K562 (cell line): ENCODE measurements around the gene TRMT1. TPM values are rescaled to one million over a fixed set of nuclear protein-coding genes. Genes with fewer than 3 reads are reported as not detected.
A peak's percentile ranks its signal among the peaks of the same experiment; 100 is the strongest.

Source experiments
- CREB1 ChIP-seq, 2 experiments: sonication (generic) in 1 of 2; formaldehyde crosslinking in 1 of 2; IDR thresholded peaks; 2 replicates each; pipeline versions ENCODE4 v1.6.1 to v1.8.0; 2012 to 2022; ENCODE audit warnings: inconsistent platforms in 1 of 2, mild to moderate bottlenecking in 1 of 2, missing genetic modification reagents in 1 of 2, moderate library complexity in 1 of 2
- HCFC1 ChIP-seq: IDR thresholded peaks from 2 replicates; pipeline ENCODE4 v1.6.1; 2012; ENCODE audit warnings: low read depth, low read length, improper control_type of control experiment
- KDM4B ChIP-seq, 2 experiments: fragments of 450-650 bp in 1 of 2; sonication (generic) in 1 of 2; IDR thresholded peaks; 2 replicates each; pipeline ENCODE4 v1.6.1; 2016 to 2017; ENCODE audit warnings: borderline replicate concordance in 2 of 2, antibody characterized with exemption in 1 of 2, low read depth in 1 of 2, mild to moderate bottlenecking in 1 of 2
- LARP7 ChIP-seq: fragments of 450-650 bp; IDR thresholded peaks from 2 replicates; pipeline ENCODE4 v1.6.1; 2016
- POLR3A ChIP-seq: IDR thresholded peaks from 2 replicates; pipeline ENCODE4 v1.6.1; 2011; ENCODE audit warnings: borderline replicate concordance, mild to moderate bottlenecking, moderate library complexity; ENCODE audit not compliant: insufficient read length, insufficient read depth; ENCODE audit errors: extremely low read depth
- RBM14 ChIP-seq: fragments of 200-400 bp; formaldehyde crosslinking; IDR thresholded peaks from 2 replicates; pipeline ENCODE4 v1.6.1; 2018; ENCODE audit warnings: low read depth, mild to moderate bottlenecking, low read length, moderate library complexity, borderline replicate concordance; ENCODE audit not compliant: insufficient read depth
- RCOR1 ChIP-seq, 2 experiments: IDR thresholded peaks; 2 replicates each; pipeline ENCODE4 v1.6.1; 2012; ENCODE audit warnings: low read depth in 2 of 2, low read length in 2 of 2, borderline replicate concordance in 1 of 2, improper control_type of control experiment in 1 of 2
- TRIM28 ChIP-seq: fragments of 450-650 bp; IDR thresholded peaks from 2 replicates; pipeline ENCODE4 v1.6.1; 2017
- ZKSCAN3 ChIP-seq: fragments of 250-450 bp; sonication (Bioruptor Pico); IDR thresholded peaks from 2 replicates; pipeline ENCODE4 v1.4.0; 2020
- ZNF232 ChIP-seq: sonication (generic); formaldehyde crosslinking; IDR thresholded peaks from 2 replicates; pipeline ENCODE4 v1.8.0; 2022; ENCODE audit warnings: mild to moderate bottlenecking, missing genetic modification reagents
- polyA plus RNA-seq, 8 experiments: library from polyadenylated mRNA; depleted of rRNA in 4 of 8; stranded (reverse) in 5 of 8; unstranded in 3 of 8; fragments of >200 nt; fragmentation: Nextera tagmentation in 2 of 8; fragmentation: Illumina TruSeq in 1 of 8; extraction: Ambion mirVana in 2 of 8; extraction: Trizol in 1 of 8; gene quantifications; 2 replicates each; pipeline versions ENCODE4 v1.2.1 to v1.2.3, GENCODE V29; 2011 to 2014; ENCODE audit warnings: inconsistent platforms in 1 of 8, missing spikeins in 1 of 8
- total RNA-seq, 7 experiments: library from RNA; depleted of rRNA in 6 of 7; stranded (reverse); fragments of >200 nt in 6 of 7; fragmentation: Illumina TruSeq in 2 of 7; extraction: Trizol in 2 of 7; gene quantifications; 2 replicates each; pipeline versions ENCODE4 v1.2.1 to v1.2.3, GENCODE V29; 2011 to 2021; ENCODE audit warnings: low replicate concordance in 1 of 7
- TF ChIP-seq, protein P1 (sequence below), 3 experiments: fragments of 200-800 bp in 1 of 3; fragments of 250-450 bp in 1 of 3; fragments of 450-650 bp in 1 of 3; sonication (Bioruptor Pico) in 1 of 3; sonication (Bioruptor generic) in 1 of 3; formaldehyde crosslinking in 1 of 3; IDR thresholded peaks; 2 replicates each; pipeline versions ENCODE4 v1.6.1 to v1.8.0; 2016 to 2022; ENCODE audit warnings: mild to moderate bottlenecking in 2 of 3, missing genetic modification characterization in 2 of 3, missing compliant biosample characterization in 1 of 3, moderate library complexity in 1 of 3
- TF ChIP-seq, protein P2 (sequence below), 3 experiments: IDR thresholded peaks in 2 of 3; conservative IDR thresholded peaks in 1 of 3; 2 replicates each; pipeline ENCODE4 v1.5.1; 2011 to 2012; ENCODE audit warnings: low read length in 3 of 3, mild to moderate bottlenecking in 3 of 3, control low read depth in 2 of 3, improper control_type of control experiment in 1 of 3, inconsistent platforms in 1 of 3, low read depth in 1 of 3, mixed read lengths in 1 of 3, moderate library complexity in 1 of 3; ENCODE audit not compliant: insufficient read depth in 2 of 3
- TF ChIP-seq, protein P3 (sequence below): sonication (generic); formaldehyde crosslinking; IDR thresholded peaks from 2 replicates; pipeline ENCODE4 v1.8.0; 2022; ENCODE audit warnings: mild to moderate bottlenecking, missing genetic modification reagents
- TF ChIP-seq, protein P4 (sequence below): IDR thresholded peaks from 2 replicates; pipeline ENCODE4 v1.6.1; 2011; ENCODE audit warnings: borderline replicate concordance, low read depth, mild to moderate bottlenecking, moderate library complexity, low read length; ENCODE audit not compliant: insufficient read depth, poor library complexity, severe bottlenecking
- TF ChIP-seq, protein P5 (sequence below): fragments of 450-650 bp; formaldehyde crosslinking; IDR thresholded peaks from 2 replicates; pipeline ENCODE4 v1.4.0; 2020; ENCODE audit warnings: mild to moderate bottlenecking, moderate library complexity

The TRMT1 gene
- total and polyA plus RNA-seq, 9 of the 15 experiments (the other 6 are each of a cell fraction or from before 2014, with no cell fraction given), result 5.8 to 158 (median 54.3) TPM

DNA sequence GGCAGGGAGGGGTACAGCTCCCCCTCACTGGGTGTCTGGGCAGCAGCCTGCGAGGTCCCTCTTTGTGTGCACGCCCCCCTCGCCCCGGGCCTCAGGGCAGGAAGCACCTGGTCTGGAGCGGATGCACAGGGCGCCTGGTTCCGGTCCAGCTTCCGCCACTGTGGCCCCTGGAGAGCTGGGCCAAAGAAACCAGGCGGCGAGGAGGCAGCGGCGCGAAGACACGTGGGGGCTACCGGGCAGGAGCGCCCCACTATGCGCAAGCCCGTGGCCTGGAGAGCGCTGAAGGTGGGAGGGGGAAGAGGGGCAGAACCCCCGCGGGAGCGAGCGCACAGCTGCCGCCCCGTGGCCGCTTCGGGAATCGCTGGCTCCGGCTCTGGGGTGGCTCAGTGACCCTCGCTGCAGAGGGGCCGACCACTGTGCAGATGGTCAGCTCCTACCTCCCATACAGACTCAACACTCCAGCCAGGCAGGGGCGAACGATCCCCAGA is 12.1 kb downstream of the TRMT1 start (continued):
- TF ChIP-seq, protein P1, sequence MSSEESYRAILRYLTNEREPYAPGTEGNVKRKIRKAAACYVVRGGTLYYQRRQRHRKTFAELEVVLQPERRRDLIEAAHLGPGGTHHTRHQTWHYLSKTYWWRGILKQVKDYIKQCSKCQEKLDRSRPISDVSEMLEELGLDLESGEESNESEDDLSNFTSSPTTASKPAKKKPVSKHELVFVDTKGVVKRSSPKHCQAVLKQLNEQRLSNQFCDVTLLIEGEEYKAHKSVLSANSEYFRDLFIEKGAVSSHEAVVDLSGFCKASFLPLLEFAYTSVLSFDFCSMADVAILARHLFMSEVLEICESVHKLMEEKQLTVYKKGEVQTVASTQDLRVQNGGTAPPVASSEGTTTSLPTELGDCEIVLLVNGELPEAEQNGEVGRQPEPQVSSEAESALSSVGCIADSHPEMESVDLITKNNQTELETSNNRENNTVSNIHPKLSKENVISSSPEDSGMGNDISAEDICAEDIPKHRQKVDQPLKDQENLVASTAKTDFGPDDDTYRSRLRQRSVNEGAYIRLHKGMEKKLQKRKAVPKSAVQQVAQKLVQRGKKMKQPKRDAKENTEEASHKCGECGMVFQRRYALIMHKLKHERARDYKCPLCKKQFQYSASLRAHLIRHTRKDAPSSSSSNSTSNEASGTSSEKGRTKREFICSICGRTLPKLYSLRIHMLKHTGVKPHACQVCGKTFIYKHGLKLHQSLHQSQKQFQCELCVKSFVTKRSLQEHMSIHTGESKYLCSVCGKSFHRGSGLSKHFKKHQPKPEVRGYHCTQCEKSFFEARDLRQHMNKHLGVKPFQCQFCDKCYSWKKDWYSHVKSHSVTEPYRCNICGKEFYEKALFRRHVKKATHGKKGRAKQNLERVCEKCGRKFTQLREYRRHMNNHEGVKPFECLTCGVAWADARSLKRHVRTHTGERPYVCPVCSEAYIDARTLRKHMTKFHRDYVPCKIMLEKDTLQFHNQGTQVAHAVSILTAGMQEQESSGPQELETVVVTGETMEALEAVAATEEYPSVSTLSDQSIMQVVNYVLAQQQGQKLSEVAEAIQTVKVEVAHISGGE (CRISPR knock-in tag; IDR thresholded peaks at IDR 0.05), result 0 out of 6 replicates have a peak, but pooled peaks of 1 of the 3 experiments have one; percentile 29
- TF ChIP-seq, protein P2, sequence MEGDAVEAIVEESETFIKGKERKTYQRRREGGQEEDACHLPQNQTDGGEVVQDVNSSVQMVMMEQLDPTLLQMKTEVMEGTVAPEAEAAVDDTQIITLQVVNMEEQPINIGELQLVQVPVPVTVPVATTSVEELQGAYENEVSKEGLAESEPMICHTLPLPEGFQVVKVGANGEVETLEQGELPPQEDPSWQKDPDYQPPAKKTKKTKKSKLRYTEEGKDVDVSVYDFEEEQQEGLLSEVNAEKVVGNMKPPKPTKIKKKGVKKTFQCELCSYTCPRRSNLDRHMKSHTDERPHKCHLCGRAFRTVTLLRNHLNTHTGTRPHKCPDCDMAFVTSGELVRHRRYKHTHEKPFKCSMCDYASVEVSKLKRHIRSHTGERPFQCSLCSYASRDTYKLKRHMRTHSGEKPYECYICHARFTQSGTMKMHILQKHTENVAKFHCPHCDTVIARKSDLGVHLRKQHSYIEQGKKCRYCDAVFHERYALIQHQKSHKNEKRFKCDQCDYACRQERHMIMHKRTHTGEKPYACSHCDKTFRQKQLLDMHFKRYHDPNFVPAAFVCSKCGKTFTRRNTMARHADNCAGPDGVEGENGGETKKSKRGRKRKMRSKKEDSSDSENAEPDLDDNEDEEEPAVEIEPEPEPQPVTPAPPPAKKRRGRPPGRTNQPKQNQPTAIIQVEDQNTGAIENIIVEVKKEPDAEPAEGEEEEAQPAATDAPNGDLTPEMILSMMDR (IDR thresholded peaks at IDR 0.05 in 2 of 3, conservative IDR thresholded peaks at IDR 0.05 in 1 of 3; ENCODE audit: insufficient read depth in 2 of 3, low read depth in 1 of 3, low read length in 3 of 3), result peak; percentile 81 to 95 (median 84)
- TF ChIP-seq CREB1 (IDR thresholded peaks at IDR 0.05) (no peak), CREB1 (CRISPR knock-in tag; IDR thresholded peaks at IDR 0.05) (peak; percentile 56; the same call in 1 of the 2 replicates), ZKSCAN3 (CRISPR knock-in tag) (no peak), KDM4B (IDR thresholded peaks at IDR 0.05; ENCODE audit: borderline replicate concordance in 2 of 2, low read depth in 1 of 2) (peak in 1 of 2 experiments; percentile 43; a peak in 1 of 4 replicates), HCFC1 (peak; percentile 33; the same call in 1 of the 2 replicates), RCOR1 (IDR thresholded peaks at IDR 0.05; ENCODE audit: borderline replicate concordance in 1 of 2, low read depth in 2 of 2, low read length in 2 of 2) (peak in 1 of 2 experiments; percentile 58; a peak in 2 of 4 replicates), ZNF232 (CRISPR knock-in tag) (no peak), LARP7 (no peak), RBM14 (0 out of 2 replicates have a peak, but pooled peaks have one; percentile 66), POLR3A (no peak), TRIM28 (0 out of 2 replicates have a peak, but pooled peaks have one; percentile 12)
- TF ChIP-seq, protein P3, sequence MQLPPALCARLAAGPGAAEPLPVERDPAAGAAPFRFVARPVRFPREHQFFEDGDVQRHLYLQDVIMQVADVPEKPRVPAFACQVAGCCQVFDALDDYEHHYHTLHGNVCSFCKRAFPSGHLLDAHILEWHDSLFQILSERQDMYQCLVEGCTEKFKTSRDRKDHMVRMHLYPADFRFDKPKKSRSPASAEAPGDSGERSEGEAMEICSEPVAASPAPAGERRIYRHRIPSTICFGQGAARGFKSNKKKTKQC (CRISPR knock-in tag), result peak; percentile 38; the same call in 1 of the 2 replicates
- TF ChIP-seq, protein P4, sequence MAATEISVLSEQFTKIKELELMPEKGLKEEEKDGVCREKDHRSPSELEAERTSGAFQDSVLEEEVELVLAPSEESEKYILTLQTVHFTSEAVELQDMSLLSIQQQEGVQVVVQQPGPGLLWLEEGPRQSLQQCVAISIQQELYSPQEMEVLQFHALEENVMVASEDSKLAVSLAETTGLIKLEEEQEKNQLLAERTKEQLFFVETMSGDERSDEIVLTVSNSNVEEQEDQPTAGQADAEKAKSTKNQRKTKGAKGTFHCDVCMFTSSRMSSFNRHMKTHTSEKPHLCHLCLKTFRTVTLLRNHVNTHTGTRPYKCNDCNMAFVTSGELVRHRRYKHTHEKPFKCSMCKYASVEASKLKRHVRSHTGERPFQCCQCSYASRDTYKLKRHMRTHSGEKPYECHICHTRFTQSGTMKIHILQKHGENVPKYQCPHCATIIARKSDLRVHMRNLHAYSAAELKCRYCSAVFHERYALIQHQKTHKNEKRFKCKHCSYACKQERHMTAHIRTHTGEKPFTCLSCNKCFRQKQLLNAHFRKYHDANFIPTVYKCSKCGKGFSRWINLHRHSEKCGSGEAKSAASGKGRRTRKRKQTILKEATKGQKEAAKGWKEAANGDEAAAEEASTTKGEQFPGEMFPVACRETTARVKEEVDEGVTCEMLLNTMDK, result peak; percentile 34
- TF ChIP-seq, protein P5, sequence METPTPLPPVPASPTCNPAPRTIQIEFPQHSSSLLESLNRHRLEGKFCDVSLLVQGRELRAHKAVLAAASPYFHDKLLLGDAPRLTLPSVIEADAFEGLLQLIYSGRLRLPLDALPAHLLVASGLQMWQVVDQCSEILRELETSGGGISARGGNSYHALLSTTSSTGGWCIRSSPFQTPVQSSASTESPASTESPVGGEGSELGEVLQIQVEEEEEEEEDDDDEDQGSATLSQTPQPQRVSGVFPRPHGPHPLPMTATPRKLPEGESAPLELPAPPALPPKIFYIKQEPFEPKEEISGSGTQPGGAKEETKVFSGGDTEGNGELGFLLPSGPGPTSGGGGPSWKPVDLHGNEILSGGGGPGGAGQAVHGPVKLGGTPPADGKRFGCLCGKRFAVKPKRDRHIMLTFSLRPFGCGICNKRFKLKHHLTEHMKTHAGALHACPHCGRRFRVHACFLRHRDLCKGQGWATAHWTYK (CRISPR knock-in tag), result peak; percentile 96
